GM19324 (cell line): Measurements from ENCODE around the gene ZMYND19.
"Not testable (repeated sequence)": the region's sequence is repeated elsewhere in the genome, so short reads cannot be mapped to it uniquely, and the experiment has no call there.

Experiments used
- ATAC-seq: cut with Tn5 transposase; IDR thresholded peaks from one replicate; pipeline ENCODE4 v1.9.1; 2021; ENCODE audit warnings: mild to moderate bottlenecking, moderate library complexity; ENCODE audit not compliant: unreplicated experiment, low FRiP score

The ZMYND19 gene

DNA sequence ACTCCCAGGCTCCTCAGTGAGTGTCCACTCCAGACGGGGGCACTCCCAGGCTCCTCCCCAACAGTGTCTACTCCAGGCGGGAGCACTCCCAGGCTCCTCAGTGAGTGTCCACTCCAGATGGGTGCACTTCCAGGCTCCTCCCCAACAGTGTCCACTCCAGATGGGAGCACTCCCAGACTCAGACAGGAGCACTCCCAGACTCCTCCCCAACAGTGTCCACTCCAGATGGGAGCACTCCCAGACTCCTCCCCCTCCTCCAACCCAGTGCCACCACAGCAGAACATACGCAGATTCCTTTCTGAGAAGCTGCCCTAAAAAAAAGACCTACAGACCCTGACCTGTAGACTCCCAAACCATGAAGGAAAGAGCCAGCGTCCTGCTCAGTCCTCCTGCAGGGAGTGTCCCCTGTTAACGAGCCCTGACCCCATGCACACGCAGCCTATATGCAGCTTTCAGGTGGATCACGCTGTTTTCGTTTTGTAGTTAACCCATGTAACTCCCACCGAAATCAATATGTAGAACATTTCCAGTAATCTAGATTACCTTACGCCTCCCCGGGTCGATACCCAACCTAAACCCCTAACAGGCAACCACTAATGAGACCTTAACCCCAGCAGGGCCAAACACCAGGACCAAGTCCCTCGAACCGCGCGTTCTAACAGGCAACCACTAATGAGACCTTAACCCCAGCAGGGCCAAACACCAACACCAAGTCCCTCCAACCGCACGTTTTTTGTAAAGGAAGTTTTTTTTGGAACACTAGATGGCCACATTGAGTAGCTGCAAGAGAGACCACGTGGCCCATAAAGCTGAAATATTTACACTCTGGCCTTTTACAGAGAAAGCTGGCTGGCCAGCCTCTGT is 55.8 kb downstream of the ZMYND19 start:
- no peak for ATAC-seq

DNA sequence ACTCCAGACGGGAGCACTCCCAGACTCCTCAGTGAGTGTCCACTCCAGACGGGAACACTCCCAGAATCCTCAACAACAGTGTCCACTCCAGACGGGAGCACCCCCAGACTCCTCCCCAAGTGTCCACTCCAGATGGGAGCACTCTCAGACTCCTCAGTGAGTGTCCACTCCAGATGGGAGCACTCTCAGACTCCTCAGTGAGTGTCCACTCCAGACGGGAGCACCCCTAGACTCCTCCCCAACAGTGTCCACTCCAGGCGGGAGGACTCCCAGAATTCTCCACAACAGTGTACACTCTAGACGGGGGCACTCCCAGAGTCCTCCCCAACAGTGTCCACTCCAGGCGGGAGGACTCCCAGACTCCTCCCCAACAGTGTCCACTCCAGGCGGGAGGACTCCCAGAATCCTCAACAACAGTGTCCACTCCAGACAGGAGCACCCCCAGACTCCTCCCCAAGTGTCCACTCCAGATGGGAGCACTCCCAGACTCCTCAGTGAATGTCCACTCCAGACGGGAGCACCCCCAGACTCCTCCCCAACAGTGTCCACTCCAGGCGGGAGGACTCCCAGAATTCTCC is 57.3 kb downstream of the ZMYND19 start:
- not testable (repeated sequence) for ATAC-seq
